Lower leg skin (tissue), 3 donors: ENCODE data around the gene CACNA1A.

Source experiments
- POLR2A ChIP-seq, 2 donors: fragments of 450-650 bp; IDR thresholded peaks; one replicate each; pipeline ENCODE4 v1.6.1; 2016 to 2017; ENCODE audit warnings: antibody characterized with exemption in 2 of 2, mild to moderate bottlenecking in 1 of 2, moderate library complexity in 1 of 2
- TF ChIP-seq, protein P1 (sequence below), 3 donors: fragments of 450-650 bp; IDR thresholded peaks; one replicate each; pipeline ENCODE4 v1.5.1; 2016; ENCODE audit warnings: antibody characterized with exemption in 3 of 3, mild to moderate bottlenecking in 3 of 3, moderate library complexity in 2 of 3

DNA sequence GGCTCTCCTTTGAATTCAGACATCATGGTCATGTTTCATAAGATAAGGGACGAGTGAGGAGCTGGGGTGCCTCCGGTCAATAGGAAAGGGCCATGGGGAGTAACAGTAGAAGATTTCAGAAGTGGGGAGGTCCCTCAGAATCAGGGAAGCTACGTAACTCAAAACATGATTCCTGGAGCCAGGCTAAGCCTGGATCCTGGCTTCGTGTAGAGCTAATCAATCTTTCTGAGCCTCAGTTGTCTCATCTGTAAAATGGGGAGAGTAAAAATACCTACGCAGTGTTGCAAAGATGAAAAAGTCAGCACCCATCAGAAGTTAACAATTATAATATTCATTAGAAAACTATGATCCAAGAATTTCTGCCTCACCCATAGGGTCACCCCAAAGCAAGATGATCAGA lies 106.5 kb downstream of the CACNA1A start:
- TF ChIP-seq, protein P1, sequence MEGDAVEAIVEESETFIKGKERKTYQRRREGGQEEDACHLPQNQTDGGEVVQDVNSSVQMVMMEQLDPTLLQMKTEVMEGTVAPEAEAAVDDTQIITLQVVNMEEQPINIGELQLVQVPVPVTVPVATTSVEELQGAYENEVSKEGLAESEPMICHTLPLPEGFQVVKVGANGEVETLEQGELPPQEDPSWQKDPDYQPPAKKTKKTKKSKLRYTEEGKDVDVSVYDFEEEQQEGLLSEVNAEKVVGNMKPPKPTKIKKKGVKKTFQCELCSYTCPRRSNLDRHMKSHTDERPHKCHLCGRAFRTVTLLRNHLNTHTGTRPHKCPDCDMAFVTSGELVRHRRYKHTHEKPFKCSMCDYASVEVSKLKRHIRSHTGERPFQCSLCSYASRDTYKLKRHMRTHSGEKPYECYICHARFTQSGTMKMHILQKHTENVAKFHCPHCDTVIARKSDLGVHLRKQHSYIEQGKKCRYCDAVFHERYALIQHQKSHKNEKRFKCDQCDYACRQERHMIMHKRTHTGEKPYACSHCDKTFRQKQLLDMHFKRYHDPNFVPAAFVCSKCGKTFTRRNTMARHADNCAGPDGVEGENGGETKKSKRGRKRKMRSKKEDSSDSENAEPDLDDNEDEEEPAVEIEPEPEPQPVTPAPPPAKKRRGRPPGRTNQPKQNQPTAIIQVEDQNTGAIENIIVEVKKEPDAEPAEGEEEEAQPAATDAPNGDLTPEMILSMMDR (IDR thresholded peaks at IDR 0.05) = no peak
- TF ChIP-seq POLR2A (IDR thresholded peaks at IDR 0.05) = no peak
